ENCODE results near the gene GCLC. TPM values are rescaled to one million over a fixed set of nuclear protein-coding genes. Genes with fewer than 3 reads are reported as not detected.

Gene GCLC
- total RNA-seq, 1 donor from 2014 or later: 31.6 TPM

DNA sequence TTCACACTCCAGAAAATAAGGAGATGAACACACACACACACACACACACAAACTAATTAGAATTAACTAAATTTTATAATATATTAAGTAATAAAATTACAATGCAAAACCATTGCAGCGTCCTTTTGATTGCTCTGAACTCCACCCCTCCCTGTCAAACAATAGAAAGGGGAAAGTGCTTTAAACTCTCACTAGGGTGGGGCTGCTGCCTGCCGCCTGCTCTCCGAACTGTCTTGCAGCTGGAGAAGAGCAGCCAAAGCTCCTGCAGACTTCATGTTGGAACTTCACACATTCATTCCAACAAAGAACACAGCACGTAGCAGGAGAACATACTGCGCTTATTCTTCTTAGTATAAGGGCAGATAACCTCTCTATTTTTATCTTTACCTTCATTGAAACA lies 83.2 kb downstream of the GCLC start:
- Mint-ChIP-seq H3K4me3 (ENCODE audit: unreplicated experiment) (no peak overlapping the region), H3K27me3 (ENCODE audit: low read depth, unreplicated experiment) (peaks cover 9% of the 10 kb centered on the region), H3K36me3 (ENCODE audit: low read depth, unreplicated experiment) (no peaks in the 10 kb centered on the region), H3K4me1 (ENCODE audit: low read depth, unreplicated experiment) (peaks cover 10% of the 10 kb centered on the region), H3K27ac (ENCODE audit: unreplicated experiment) (no peak overlapping the region), H3K9me3 (ENCODE audit: unreplicated experiment) (peaks cover 2% of the 10 kb centered on the region)
- no peak for FAIRE-seq
- H3K9ac ChIP-seq (ENCODE audit: low read length): no peak overlapping the region
- H3K9me3 ChIP-seq (ENCODE audit: insufficient read depth, low read depth, low read length): no peaks in the 10 kb centered on the region
- no peaks in the 10 kb centered on the region for H3K4me1 ChIP-seq (ENCODE audit: insufficient read depth, low read length)
- H3K36me3 ChIP-seq (ENCODE audit: insufficient read depth, low read length): no peaks in the 10 kb centered on the region
- no peak overlapping the region for H2AFZ ChIP-seq (ENCODE audit: low read depth, low read length)
- no peaks in the 10 kb centered on the region for H4K20me1 ChIP-seq (ENCODE audit: insufficient read depth, low read length)
- no peak for DNase-seq (ENCODE audit: low read depth)
- H3K27ac ChIP-seq (ENCODE audit: low read depth, low read length): no peak overlapping the region
- no peak for TF ChIP-seq CTCF (IDR thresholded peaks at IDR 0.05; ENCODE audit: insufficient read depth, low read depth, low read length)
- TF ChIP-seq EZH2 (IDR thresholded peaks at IDR 0.05; ENCODE audit: insufficient read depth, low read length): no peak
- no peak overlapping the region for H3K4me2 ChIP-seq (ENCODE audit: low read length)
- no peak overlapping the region for H3K4me3 ChIP-seq (ENCODE audit: insufficient read depth, low read depth, low read length)
- no peaks in the 10 kb centered on the region for H3K79me2 ChIP-seq (ENCODE audit: insufficient read depth, low read length)
- H3K27me3 ChIP-seq (ENCODE audit: insufficient read depth, low read length): no peaks in the 10 kb centered on the region

- Histone ChIP-seq H3K79me2 (ENCODE audit: insufficient read depth, low read length) (no peaks in the 10 kb centered on the region), H3K36me3 (ENCODE audit: insufficient read depth, low read length) (no peaks in the 10 kb centered on the region), H3K4me3 (ENCODE audit: insufficient read depth, low read depth, low read length) (no peak overlapping the region), H3K27ac (ENCODE audit: low read depth, low read length) (no peak overlapping the region), H3K4me1 (ENCODE audit: insufficient read depth, low read length) (no peaks in the 10 kb centered on the region), H3K9me3 (ENCODE audit: insufficient read depth, low read depth, low read length) (no peaks in the 10 kb centered on the region), H3K27me3 (ENCODE audit: insufficient read depth, low read length) (peaks cover 2% of the 10 kb centered on the region), H3K4me2 (ENCODE audit: low read length) (no peak overlapping the region), H3K9ac (ENCODE audit: low read length) (no peak overlapping the region), H2AFZ (ENCODE audit: low read depth, low read length) (no peak overlapping the region), H4K20me1 (ENCODE audit: insufficient read depth, low read length) (no peaks in the 10 kb centered on the region)
- Mint-ChIP-seq H3K36me3 (ENCODE audit: low read depth, unreplicated experiment) (no peaks in the 10 kb centered on the region), H3K9me3 (ENCODE audit: unreplicated experiment) (peaks cover 2% of the 10 kb centered on the region), H3K27me3 (ENCODE audit: low read depth, unreplicated experiment) (peaks cover 9% of the 10 kb centered on the region), H3K4me3 (ENCODE audit: unreplicated experiment) (no peak overlapping the region), H3K4me1 (ENCODE audit: low read depth, unreplicated experiment) (peaks cover 6% of the 10 kb centered on the region), H3K27ac (ENCODE audit: unreplicated experiment) (no peak overlapping the region)
- DNase-seq (ENCODE audit: low read depth): no peak
- TF ChIP-seq EZH2 (IDR thresholded peaks at IDR 0.05; ENCODE audit: insufficient read depth, low read length): no peak
- TF ChIP-seq CTCF (IDR thresholded peaks at IDR 0.05; ENCODE audit: insufficient read depth, low read depth, low read length): no peak
- no peak for FAIRE-seq
Observed at GRCh38 chr6:53461041-53461656, 83.8 kb downstream of the GCLC start.

DNA sequence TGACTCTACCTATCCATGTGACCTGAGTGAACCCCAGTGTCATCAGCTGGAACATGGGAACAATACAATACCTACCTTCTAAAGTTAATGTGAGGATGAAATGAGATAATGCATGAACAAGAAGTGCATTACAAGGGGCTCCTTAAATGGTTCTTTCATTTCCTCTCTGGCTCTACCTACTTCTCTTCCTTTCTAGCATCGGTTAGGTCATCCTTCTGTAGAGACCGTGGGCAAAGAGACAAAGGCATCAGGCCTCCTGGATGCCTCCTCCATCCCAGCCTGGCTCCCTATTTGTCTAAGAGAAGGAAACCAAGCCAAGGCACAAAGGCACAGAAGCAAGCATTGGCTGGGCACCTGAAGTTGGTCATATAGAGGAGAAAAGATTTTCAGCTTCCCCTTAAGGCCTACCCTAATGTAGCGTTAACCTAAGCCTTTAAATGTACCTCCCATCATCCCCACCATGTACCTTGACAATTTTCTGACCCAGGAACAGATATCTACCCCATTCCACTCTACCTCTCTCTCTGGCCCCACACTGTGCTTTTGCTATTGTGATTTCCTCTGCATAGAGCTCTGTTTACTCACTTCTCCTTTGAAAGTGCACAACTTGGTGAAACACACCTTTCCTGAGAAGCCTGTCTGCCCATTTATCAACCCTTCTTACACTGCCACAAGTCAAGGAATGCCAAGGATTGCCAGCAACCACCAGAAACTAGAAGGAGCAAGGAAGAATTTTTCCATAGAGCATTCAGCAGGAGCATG lies 86.6 kb downstream of the GCLC start:
- no peaks in the 10 kb centered on the region for H3K9me3 ChIP-seq (ENCODE audit: insufficient read depth, low read depth, low read length)
- no peak overlapping the region for H2AFZ ChIP-seq (ENCODE audit: low read depth, low read length)
- no peaks in the 10 kb centered on the region for H3K79me2 ChIP-seq (ENCODE audit: insufficient read depth, low read length)
- DNase-seq (ENCODE audit: low read depth) (no peak), FAIRE-seq (no peak)
- H3K27me3 Mint-ChIP-seq (ENCODE audit: low read depth, unreplicated experiment): peaks cover 9% of the 10 kb centered on the region
- H3K9ac ChIP-seq (ENCODE audit: low read length): no peak overlapping the region
- H4K20me1 ChIP-seq (ENCODE audit: insufficient read depth, low read length): no peaks in the 10 kb centered on the region
- H3K36me3 ChIP-seq (ENCODE audit: insufficient read depth, low read length): no peaks in the 10 kb centered on the region
- peaks cover 2% of the 10 kb centered on the region for H3K27me3 ChIP-seq (ENCODE audit: insufficient read depth, low read length)
- no peaks in the 10 kb centered on the region for H3K4me1 ChIP-seq (ENCODE audit: insufficient read depth, low read length)
- no peak overlapping the region for H3K4me3 Mint-ChIP-seq (ENCODE audit: unreplicated experiment)
- no peak overlapping the region for H3K27ac ChIP-seq (ENCODE audit: low read depth, low read length)
- no peaks in the 10 kb centered on the region for H3K36me3 Mint-ChIP-seq (ENCODE audit: low read depth, unreplicated experiment)
- H3K27ac Mint-ChIP-seq (ENCODE audit: unreplicated experiment): no peak overlapping the region
- H3K4me1 Mint-ChIP-seq (ENCODE audit: low read depth, unreplicated experiment): no peaks in the 10 kb centered on the region
- H3K9me3 Mint-ChIP-seq (ENCODE audit: unreplicated experiment): peaks cover 6% of the 10 kb centered on the region
- H3K4me3 ChIP-seq (ENCODE audit: insufficient read depth, low read depth, low read length): no peak overlapping the region
- no peak for TF ChIP-seq CTCF (IDR thresholded peaks at IDR 0.05; ENCODE audit: insufficient read depth, low read depth, low read length)
- no peak for TF ChIP-seq EZH2 (IDR thresholded peaks at IDR 0.05; ENCODE audit: insufficient read depth, low read length)
- no peak overlapping the region for H3K4me2 ChIP-seq (ENCODE audit: low read length)
